Measurements from ENCODE around the gene HS3ST2.
"Not testable (repeated sequence)": the region's sequence is repeated elsewhere in the genome, so short reads cannot be mapped to it uniquely, and the experiment has no call there.

DNA sequence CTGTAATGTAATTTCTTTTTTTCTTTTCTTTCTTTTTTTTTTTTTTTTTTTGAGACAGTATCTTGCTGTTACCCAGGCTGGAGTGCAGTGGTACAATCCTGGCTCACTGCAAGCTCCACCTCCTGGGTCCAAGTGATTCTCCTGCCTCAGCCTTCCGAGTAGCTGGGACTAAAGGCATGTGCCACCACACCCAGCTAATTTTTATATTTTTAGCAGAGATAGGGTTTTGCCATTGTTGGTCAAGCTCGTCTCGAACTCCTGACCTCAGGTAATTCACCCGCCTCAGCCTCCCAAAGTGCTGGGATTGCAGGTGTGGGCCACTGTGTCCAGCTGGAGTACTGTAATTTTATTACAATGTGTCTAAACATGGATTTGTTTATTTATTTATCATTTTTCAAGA is 28.1 kb downstream of the HS3ST2 start:
- not testable (repeated sequence) for TF ChIP-seq CTCF, POLR2A, POLR2AphosphoS5 (IDR thresholded peaks at IDR 0.05)
